Fibroblast of gingiva (primary cell): Measurements from ENCODE around the gene GRIN2D.
A peak's percentile ranks its signal among the peaks of the same experiment; 100 is the strongest.

Experiments
- DNase-seq: peaks from one replicate; pipeline ENCODE4 v3.0.0-alpha.2; 2011; ENCODE audit warnings: low read depth

Gene GRIN2D

GRCh38 chr19:48393559-48394330 lies at the start of gene GRIN2D:
Gene GRIN2D (plus strand): TSS chr19:48393668. CDS start chr19:48398393, 4,725 bp downstream.
- DNase-seq = peak; percentile 32

GRCh38 chr19:48344892-48345291 lies 48.6 kb upstream of the GRIN2D start:
- DNase-seq = no peak

DNA sequence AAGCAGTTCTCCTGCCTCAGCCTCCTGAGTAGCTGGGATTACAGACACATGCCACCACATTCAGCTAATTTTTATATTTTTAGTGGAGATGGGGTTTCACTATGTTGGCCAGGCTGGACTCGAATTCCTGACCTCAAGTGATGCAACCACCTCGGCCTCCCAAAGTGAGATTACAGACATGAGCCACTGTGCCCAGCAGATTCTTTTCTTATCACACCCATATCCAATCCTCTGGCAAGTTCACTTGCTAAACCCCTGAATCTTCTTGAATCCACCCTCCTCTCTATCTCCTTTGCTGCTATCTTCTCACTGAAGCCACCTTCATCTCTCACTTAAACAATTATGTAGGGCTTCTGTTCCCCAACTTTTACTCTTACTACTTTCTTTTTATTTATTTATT lies 47.3 kb upstream of the GRIN2D start:
- DNase-seq = no peak

- no peak for DNase-seq
Measured at GRCh38 chr19:48348045-48348444, 45.4 kb upstream of the GRIN2D start.

DNA sequence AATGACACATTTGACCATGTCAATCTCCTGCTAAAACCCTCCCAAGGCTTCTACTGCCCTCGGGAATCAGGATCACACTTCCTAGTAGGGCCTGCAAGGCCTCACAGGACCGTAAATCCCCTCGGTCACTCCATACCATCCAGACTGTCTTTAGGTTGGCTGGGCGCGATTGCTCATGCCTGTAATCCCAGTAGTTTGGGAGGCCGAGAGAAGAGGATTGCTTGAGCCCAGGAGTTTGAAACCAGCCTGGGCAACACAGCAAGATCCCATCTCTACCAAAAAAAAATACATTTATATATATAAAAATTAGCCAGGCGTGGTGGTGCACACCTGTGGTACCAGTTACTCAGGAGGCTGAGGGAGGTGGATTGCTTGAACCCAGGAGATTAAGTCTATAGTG lies 44.7 kb upstream of the GRIN2D start:
- DNase-seq = no peak

DNA sequence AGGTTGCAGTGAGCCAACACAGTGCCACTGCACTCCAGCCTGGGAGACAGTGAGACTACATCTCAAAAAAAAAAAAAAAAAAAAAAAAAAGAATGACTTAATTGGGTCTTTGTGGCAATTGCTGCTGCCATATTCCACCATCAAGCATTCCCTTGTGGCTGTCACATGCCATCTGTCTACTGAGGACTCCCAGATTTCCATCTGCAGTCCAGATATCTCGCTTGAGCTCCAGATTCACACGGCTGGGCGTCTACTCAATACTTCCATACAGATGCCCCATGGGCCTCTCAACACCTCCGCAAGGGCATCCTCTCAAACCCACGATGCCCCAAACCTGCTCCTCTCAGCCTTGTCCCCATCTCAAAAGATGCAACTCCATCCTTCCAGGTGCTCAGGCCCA lies 42.6 kb upstream of the GRIN2D start:
- DNase-seq = no peak

DNA sequence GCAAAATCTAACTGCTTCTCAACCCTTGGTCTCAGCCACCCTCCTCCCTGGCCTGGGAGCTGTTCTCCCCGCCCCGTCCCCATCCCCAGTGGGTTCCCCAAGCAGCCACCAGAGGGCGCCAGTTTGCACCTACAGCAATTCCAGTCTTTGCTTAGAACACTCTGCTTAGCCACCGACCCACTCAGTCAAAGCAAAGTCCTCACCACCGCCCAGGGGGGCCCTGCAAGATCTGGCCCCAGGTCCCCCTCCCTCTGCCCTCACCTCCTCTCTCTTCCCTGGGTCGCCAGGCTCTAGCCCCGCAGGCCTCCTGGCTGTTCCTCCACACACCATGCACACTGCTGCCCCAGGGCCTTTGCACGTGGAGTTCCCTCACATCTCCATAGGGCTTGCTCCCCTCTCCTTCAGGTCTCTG lies 42.1 kb upstream of the GRIN2D start:
- DNase-seq = peak; percentile 30

GRCh38 chr19:48353677-48354076 lies 39.8 kb upstream of the GRIN2D start:
- no peak for DNase-seq

DNA sequence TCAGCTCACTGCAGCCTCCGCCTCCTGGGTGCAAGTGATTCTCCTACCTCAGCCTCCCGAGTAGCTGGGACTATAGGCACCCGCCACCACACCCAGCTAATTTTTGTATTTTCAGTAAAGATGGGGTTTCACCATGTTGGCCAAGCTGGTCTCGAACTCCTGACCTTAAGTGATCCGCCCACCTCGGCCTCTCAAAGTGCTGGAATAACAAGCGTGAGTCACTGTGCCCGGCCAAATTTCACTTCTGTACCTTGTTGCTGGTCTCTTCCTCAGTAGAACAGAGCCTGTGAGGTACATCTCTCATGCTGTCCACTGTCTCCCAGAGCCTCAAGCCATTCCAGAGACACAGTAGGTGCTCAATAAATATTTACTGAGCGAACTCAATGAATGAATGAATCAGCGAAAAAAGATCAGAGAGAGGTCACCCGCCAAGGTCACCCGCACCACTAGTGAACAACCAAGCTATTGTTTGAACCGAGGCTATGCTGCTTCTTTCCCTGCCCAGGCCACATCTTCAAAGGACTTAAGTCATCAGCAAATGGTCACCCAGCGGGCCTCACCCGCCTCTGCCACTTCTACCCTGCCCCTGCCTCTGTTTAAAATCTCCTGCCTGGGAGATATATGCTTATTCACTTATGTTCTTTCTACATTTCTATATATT lies 39.0 kb upstream of the GRIN2D start:
- no peak for DNase-seq

- no peak for DNase-seq
Measured at GRCh38 chr19:48355365-48355954, 38.0 kb upstream of the GRIN2D start.

GRCh38 chr19:48359123-48359522 lies 34.3 kb upstream of the GRIN2D start:
- no peak for DNase-seq

GRCh38 chr19:48361912-48362311 lies 31.6 kb upstream of the GRIN2D start:
- no peak for DNase-seq

GRCh38 chr19:48362716-48363499 lies 30.6 kb upstream of the GRIN2D start:
- peak; percentile 91 for DNase-seq

GRCh38 chr19:48363500-48363809 lies 30.0 kb upstream of the GRIN2D start:
- no peak for DNase-seq

DNA sequence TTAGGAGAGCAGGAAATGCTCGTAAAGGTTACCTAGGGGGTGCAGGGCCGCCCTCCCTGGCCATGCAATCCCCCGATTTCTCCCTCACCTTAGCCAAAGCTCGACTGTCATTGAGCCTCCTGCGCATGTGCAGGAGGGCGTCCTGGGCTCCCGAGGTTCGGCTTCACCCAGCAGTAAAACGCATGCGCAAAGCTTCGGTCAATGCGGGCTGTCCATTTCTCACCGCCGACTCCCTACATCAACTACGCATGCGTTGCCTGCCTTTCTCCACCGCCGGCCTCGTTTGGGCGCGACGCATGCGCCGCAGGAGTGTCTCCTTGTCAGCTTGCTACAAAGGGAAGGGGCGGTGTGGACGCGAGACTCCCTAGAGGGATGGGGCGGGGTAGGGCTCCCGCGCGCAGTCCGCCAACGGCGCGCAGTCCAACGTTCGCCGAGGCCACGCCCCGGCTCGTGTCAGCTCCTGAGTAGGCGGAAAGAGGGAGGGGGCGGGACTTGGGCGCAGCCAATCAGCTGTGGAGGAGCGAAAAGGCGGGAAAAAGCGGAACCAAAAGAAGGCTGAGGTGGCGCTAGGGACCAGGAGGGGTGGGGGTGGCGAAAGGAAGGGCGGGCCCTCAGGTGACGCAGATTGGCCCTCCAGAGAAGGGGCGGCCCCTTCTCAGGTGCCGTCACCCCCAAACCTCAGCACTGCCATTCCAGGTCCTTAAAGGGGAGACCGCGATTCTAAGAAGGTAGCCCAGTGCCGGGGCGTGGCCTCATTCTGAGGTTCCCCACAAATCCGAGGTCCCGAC lies 29.5 kb upstream of the GRIN2D start, which contains the start of the genes SYNGR4 and TMEM143:
TSS of gene SYNGR4 (plus strand) at position 558 of the 788 bp plus-strand sequence. CDS start 1,476 bp downstream, outside the sequence.
TSS of gene TMEM143 (minus strand) at position 131 of the 788 bp plus-strand sequence. CDS start at position 111, 20 bp downstream.
- peak; percentile 100 for DNase-seq

DNA sequence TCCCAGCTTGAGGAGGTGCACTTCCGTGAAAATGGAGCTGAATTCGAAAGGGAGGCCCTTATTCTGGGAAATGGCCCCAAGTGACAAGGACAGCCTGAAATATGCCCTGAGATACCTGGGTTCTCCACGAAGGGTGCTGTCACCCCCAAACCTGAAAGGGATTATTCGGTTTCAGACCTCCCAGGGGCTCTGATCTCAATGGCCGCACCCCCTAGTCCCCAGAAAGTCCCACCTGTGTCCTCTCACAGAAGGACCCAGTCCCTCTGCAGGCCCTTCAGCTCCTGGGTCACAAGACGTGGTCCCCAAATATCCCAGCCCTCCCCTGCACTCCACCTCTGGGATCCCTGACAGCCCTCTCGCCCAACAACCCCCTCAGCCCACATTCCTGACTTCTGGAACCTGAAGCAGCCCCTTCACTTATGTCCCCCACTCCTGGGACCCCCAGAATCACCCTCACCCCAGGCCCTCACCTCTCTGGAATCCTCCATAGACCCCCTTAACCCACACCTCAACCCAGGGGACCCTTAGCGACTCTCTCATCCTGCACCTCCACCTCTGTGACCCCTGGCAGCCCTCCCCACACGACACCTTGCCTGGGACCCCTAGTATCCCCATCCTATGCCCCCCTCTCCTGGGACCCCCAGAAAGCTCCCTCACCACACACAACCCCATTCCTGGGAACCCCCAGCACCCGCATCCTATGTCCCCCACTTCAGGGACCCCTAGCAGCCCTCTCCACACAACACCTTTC lies 28.7 kb upstream of the GRIN2D start:
- DNase-seq = no peak

DNA sequence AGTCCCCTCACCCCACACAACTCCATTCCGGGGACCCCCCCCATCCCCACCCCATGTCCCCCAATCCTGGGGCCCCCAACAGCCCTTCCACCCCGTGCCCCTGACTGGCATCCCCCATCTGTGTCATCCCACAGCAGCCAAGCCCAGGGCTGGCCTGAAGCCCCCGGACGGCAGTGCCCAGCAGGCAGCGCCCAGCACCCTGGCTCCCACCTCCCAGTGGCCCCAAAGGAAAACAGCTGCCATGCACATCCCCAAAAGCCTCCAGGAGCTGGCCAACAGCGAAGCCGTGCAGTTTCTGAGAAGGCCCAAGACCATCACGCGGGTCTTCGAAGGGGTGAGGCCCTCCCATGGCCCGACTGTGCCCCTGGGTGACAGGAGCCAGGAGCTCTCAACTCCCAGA lies 27.9 kb upstream of the GRIN2D start:
- DNase-seq = no peak

DNA sequence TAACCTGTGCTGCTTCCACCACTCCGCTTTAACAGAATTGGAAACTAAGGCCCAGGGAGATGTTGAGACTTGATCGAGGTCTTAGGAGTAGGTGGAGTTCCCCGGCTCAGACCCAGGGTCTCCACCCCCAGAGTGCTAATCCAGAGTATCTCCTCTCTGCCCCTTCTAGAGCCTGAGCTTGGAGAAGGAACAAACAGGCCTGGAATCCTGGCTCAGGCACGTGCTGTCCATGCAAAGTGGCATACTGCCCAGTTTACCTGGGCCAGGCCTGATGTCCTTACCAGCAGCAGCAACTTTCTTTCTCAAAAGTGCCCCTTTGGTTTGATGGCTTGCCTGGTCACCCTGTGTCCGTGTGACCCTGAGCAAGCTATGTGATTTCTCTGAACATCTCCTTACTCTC lies 25.6 kb upstream of the GRIN2D start:
- no peak for DNase-seq

DNA sequence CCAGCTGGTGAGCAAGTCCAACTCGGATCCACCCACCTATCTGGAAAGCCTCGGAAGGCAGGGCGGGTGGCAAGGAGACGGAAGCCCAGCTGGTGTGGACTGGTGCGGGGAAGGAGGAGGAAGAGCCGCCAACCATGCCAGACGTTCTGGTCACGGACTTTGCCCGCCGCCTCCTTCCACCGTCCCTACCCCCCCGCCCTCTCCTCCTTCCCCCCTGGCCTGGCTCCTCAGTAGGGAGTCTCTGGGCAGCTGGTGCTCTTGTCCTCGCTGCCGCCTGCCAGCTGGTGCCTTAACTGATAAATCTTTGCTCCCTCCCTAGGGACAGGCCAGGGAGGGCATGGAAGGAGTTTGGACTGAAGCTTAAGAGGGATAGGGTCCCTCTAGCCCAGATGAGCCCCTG lies 24.5 kb upstream of the GRIN2D start:
- DNase-seq = no peak

DNA sequence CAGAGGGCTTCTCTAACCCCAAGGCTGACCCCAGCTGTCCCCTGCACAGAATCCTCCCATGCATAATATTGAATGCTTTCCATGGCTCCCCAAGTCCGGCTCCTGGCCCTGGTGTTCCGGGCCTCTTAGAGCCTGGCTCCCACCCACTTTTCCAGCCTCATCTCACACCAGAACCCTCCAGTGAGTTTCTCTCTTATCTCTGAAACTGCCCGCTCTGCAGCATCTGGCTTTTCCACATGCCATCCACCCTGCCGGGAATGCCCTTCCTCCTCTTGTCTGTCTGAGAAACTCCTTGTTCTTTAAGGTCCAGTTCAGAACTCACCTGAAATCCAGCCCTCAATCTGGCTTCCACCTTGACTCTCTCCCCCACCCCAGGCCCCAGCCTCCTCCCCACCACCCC lies 22.5 kb upstream of the GRIN2D start:
- no peak for DNase-seq

DNA sequence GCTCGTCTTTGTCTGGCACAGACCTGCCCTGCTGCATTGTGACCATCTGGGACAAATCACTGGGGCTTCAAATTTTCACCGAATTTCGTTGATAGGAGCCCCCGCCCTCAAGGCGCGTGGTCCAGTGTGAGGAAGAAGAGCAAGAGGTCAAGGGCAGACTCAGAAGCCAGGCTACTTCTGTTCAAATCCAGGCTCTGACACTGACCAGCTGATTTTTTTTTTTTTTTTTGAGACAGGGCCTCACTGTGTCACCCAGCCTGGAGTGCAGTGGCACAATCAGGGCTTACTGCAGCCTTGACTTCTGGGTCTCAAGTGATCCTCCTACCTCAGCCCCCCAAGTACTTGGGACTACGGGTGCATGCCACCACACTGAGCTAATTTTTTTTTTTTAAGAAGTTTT lies 22.1 kb upstream of the GRIN2D start:
- DNase-seq = no peak
